AG09309 (cell line): Measurements from ENCODE around the gene LIX1.

Experiments used
- DNase-seq: peaks from one replicate; pipeline ENCODE4 v3.0.0-alpha.2; 2010; ENCODE audit warnings: low read depth
- H3K4me3 ChIP-seq: 2 replicates; pipeline ENCODE4 v1.5.1; 2011; ENCODE audit warnings: mild to moderate bottlenecking, low read depth, low read length, moderate library complexity; ENCODE audit not compliant: control insufficient read depth
- CTCF ChIP-seq: IDR thresholded peaks from 2 replicates; pipeline ENCODE4 v1.5.1; 2011; ENCODE audit warnings: mild to moderate bottlenecking, low read depth, low read length, inconsistent platforms; ENCODE audit not compliant: insufficient read depth, control insufficient read depth; ENCODE audit errors: missing control alignments

The LIX1 gene

GRCh38 chr5:97095318-97095732 lies 47.1 kb downstream of the LIX1 start:
- no peak overlapping the region for H3K4me3 ChIP-seq
- DNase-seq, result no peak
- TF ChIP-seq CTCF, result no peak

- no peak for TF ChIP-seq CTCF
- H3K4me3 ChIP-seq, result no peak overlapping the region
- no peak for DNase-seq
Measured at GRCh38 chr5:97094579-97095317, 47.7 kb downstream of the LIX1 start.

GRCh38 chr5:97093193-97093592 lies 49.2 kb downstream of the LIX1 start:
- no peak for TF ChIP-seq CTCF
- H3K4me3 ChIP-seq, result no peak overlapping the region
- no peak for DNase-seq

GRCh38 chr5:97090944-97091343 lies 51.5 kb downstream of the LIX1 start:
- no peak for TF ChIP-seq CTCF
- DNase-seq, result no peak
- H3K4me3 ChIP-seq, result no peak overlapping the region

GRCh38 chr5:97089149-97089801 lies 53.1 kb downstream of the LIX1 start:
- no peak overlapping the region for H3K4me3 ChIP-seq
- no peak for TF ChIP-seq CTCF
- no peak for DNase-seq

- DNase-seq, result no peak
- no peak for TF ChIP-seq CTCF
- no peak overlapping the region for H3K4me3 ChIP-seq
Measured at GRCh38 chr5:97088774-97089148, 53.6 kb downstream of the LIX1 start.
